Thoracic aorta (tissue), 2 donors: ENCODE results near the gene MLLT1. TPM values are rescaled to one million over a fixed set of nuclear protein-coding genes. Genes with fewer than 3 reads are reported as not detected.

Experiments used
- ATAC-seq: fragments of 150-250 bp; one replicate; pipeline ENCODE4 v1.8.0; 2017; ENCODE audit warnings: low read depth; ENCODE audit not compliant: insufficient number of reproducible peaks, low FRiP score
- DNase-seq: peaks from one replicate; pipeline ENCODE4 v3.0.0-alpha.2; 2020; ENCODE audit warnings: low spot score
- H3K27ac ChIP-seq, 2 donors: fragments of 200-600 bp; sonication (generic); 1 replicate in 1 of 2; 2 replicates in 1 of 2; pipeline ENCODE4 v1.5.1; 2016; ENCODE audit warnings: mild to moderate bottlenecking in 2 of 2, moderate library complexity in 2 of 2
- H3K27me3 ChIP-seq: fragments of 200-600 bp; sonication (generic); replicated peaks from 2 replicates; pipeline ENCODE4 v1.6.0; 2016; ENCODE audit warnings: mild to moderate bottlenecking; ENCODE audit not compliant: insufficient read depth
- H3K36me3 ChIP-seq: fragments of 200-600 bp; sonication (generic); one replicate; pipeline ENCODE4 v1.5.1; 2016
- H3K4me1 ChIP-seq, 2 donors: fragments of 200-600 bp; sonication (generic); 1 replicate in 1 of 2; 2 replicates in 1 of 2; pipeline versions ENCODE4 v1.5.1 to v1.6.0; 2016; ENCODE audit warnings: low read depth in 2 of 2, mild to moderate bottlenecking in 1 of 2; ENCODE audit not compliant: control insufficient read depth in 1 of 2
- H3K4me3 ChIP-seq: fragments of 200-600 bp; sonication (generic); 2 replicates; pipeline ENCODE4 v1.5.1; 2016; ENCODE audit warnings: mild to moderate bottlenecking
- H3K9me3 ChIP-seq: fragments of 200-600 bp; sonication (generic); 2 replicates; pipeline ENCODE4 v1.5.1; 2016
- CTCF ChIP-seq: fragments of 200-600 bp; sonication (generic); IDR thresholded peaks from one replicate; pipeline ENCODE4 v1.5.1; 2019; ENCODE audit warnings: antibody characterized with exemption
- total RNA-seq, 2 donors: library from RNA; depleted of rRNA; stranded (reverse); fragments of >200 nt; gene quantifications; one replicate each; pipeline versions ENCODE4 v1.1.0 to v1.2.3, GENCODE V29; 2016

Gene MLLT1
- total RNA-seq, 2 donors from 2014 or later = 23.0 to 31.4 TPM

- Histone ChIP-seq H3K36me3 (no peaks in the 10 kb centered on the region), H3K27me3 (no peaks in the 10 kb centered on the region), H3K4me3 (peak overlapping the region; percentile 44), H3K9me3 (no peaks in the 10 kb centered on the region), H3K27ac (peak overlapping the region; percentile 78 to 79), H3K4me1 (peaks cover 31 to 61% of the 10 kb centered on the region in 2 donors)
- TF ChIP-seq CTCF = no peak
- ATAC-seq (peak; percentile 15), DNase-seq (no peak)
Observed at GRCh38 chr19:6238643-6239281, 41.0 kb downstream of the MLLT1 start.

GRCh38 chr19:6238256-6238642 lies 41.5 kb downstream of the MLLT1 start:
- Histone ChIP-seq H3K36me3 (no peaks in the 10 kb centered on the region), H3K4me3 (peak overlapping the region; percentile 44), H3K27ac (peak overlapping the region; percentile 78 to 79), H3K4me1 (peaks cover 33 to 64% of the 10 kb centered on the region in 2 donors), H3K27me3 (no peaks in the 10 kb centered on the region), H3K9me3 (no peaks in the 10 kb centered on the region)
- no peak for DNase-seq
- no peak for TF ChIP-seq CTCF
- ATAC-seq = no peak

GRCh38 chr19:6236310-6237291 lies 43.2 kb downstream of the MLLT1 start:
- Histone ChIP-seq H3K9me3 (no peaks in the 10 kb centered on the region), H3K27me3 (no peaks in the 10 kb centered on the region), H3K4me3 (no peak overlapping the region), H3K27ac (no peak overlapping the region), H3K36me3 (no peaks in the 10 kb centered on the region), H3K4me1 (peaks cover 36 to 67% of the 10 kb centered on the region in 2 donors)
- no peak for DNase-seq
- no peak for TF ChIP-seq CTCF
- no peak for ATAC-seq

GRCh38 chr19:6235031-6235951 lies 44.5 kb downstream of the MLLT1 start:
- peaks cover 1% of the 10 kb centered on the region for H3K36me3 ChIP-seq
- TF ChIP-seq CTCF = no peak
- no peak for ATAC-seq
- H3K4me1 ChIP-seq = peaks cover 36 to 66% of the 10 kb centered on the region in 2 donors
- H3K4me3 ChIP-seq = no peak overlapping the region
- no peaks in the 10 kb centered on the region for H3K9me3 ChIP-seq
- no peak overlapping the region for H3K27ac ChIP-seq
- no peaks in the 10 kb centered on the region for H3K27me3 ChIP-seq
- no peak for DNase-seq
